GM19240 (cell line): ENCODE measurements around the gene ERG.

Experiments
- DNase-seq: peaks from one replicate; pipeline ENCODE4 v3.0.0; 2011; ENCODE audit warnings: low spot score; ENCODE audit not compliant: insufficient read length

Gene ERG

GRCh38 chr21:38499296-38499695 lies 1.0 kb upstream of the ERG start:
- no peak for DNase-seq

- no peak for DNase-seq
Measured at GRCh38 chr21:38496224-38496623, 2.1 kb downstream of the ERG start.

GRCh38 chr21:38495696-38496095 lies 2.6 kb downstream of the ERG start:
- DNase-seq: no peak

- no peak for DNase-seq
Measured at GRCh38 chr21:38495242-38495641, 3.0 kb downstream of the ERG start.

GRCh38 chr21:38494703-38495102 lies 3.6 kb downstream of the ERG start:
- no peak for DNase-seq

- no peak for DNase-seq
Measured at GRCh38 chr21:38494251-38494642, 4.0 kb downstream of the ERG start.

GRCh38 chr21:38493549-38494250 lies 4.6 kb downstream of the ERG start:
- DNase-seq: no peak

- DNase-seq: no peak
Measured at GRCh38 chr21:38492007-38492406, 6.3 kb downstream of the ERG start.

- no peak for DNase-seq
Measured at GRCh38 chr21:38491536-38491935, 6.7 kb downstream of the ERG start.

- no peak for DNase-seq
Measured at GRCh38 chr21:38490411-38491020, 7.8 kb downstream of the ERG start.

- no peak for DNase-seq
Measured at GRCh38 chr21:38489729-38490128, 8.5 kb downstream of the ERG start.

- no peak for DNase-seq
Measured at GRCh38 chr21:38489271-38489652, 9.0 kb downstream of the ERG start.

GRCh38 chr21:38488640-38489270 lies 9.5 kb downstream of the ERG start:
- no peak for DNase-seq

- no peak for DNase-seq
Measured at GRCh38 chr21:38487901-38488639, 10.2 kb downstream of the ERG start.

GRCh38 chr21:38486706-38487105 lies 11.6 kb downstream of the ERG start:
- no peak for DNase-seq

GRCh38 chr21:38486221-38486620 lies 12.1 kb downstream of the ERG start:
- DNase-seq: no peak

- no peak for DNase-seq
Measured at GRCh38 chr21:38479641-38480525, 18.4 kb downstream of the ERG start.

- DNase-seq: no peak
Measured at GRCh38 chr21:38478782-38479181, 19.5 kb downstream of the ERG start.

- DNase-seq: no peak
Measured at GRCh38 chr21:38477226-38477625, 21.1 kb downstream of the ERG start.

GRCh38 chr21:38476385-38476784 lies 21.9 kb downstream of the ERG start:
- DNase-seq: no peak

- DNase-seq: no peak
Measured at GRCh38 chr21:38475519-38475918, 22.8 kb downstream of the ERG start.
